Measurements from ENCODE around the gene ARL5C.

The ARL5C gene, protein sequence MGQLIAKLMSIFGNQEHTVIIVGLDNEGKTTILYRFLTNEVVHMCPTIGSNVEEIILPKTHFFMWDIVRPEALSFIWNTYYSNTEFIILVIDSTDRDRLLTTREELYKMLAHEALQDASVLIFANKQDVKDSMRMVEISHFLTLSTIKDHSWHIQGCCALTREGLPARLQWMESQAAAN

DNA sequence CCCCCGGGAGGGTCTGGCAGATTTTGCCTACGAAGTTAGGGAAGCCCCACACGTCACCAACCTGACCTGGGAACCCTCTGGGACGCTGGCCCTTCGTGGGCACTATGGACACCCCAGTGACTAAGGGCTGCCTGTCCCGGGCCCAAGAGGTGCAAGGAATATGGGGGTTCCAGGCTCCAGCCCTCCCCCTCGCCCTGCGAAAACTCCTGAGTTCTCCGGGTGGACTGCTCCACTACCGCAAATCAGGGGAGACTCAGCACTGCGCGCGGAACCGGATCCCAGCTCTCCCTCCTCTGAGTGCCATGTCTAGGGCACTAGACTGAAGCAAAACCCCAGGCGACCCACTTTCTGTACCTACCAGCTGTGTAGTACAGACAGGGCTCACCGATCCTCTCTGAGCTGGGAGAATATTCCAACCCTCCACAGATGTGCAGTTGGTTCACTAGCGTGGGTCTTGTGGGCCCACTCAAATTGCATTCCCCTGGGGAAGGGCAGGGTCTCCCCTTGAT lies at the start of gene ARL5C:
TSS of gene ARL5C (minus strand) at position 321 of the 509 bp plus-strand sequence. CDS start 401 bp downstream, outside the sequence.
- no peak for DNase-seq

DNA sequence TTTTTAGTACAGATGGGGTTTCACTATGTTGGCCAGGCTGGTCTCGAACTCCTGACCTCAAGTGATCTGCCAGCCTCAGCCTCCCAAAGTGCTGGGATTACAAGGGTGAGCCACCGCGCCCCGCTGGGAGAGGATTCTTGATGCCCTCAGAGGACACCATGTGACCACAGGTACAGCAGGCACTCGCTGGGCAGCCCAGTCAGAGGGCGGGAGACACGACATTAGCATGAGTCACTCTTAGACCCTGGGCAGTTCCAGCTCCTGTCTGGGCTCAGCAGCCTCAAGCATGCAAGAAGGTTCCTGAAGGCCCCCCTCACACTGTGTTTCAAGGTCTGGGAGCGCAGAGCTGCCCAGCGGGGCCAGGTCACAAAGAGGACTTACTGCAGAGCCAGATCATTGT lies 47.9 kb upstream of the ARL5C start:
- no peak for DNase-seq

- DNase-seq = no peak
Observed at GRCh38 chr17:39212841-39213480, 47.0 kb upstream of the ARL5C start.

DNA sequence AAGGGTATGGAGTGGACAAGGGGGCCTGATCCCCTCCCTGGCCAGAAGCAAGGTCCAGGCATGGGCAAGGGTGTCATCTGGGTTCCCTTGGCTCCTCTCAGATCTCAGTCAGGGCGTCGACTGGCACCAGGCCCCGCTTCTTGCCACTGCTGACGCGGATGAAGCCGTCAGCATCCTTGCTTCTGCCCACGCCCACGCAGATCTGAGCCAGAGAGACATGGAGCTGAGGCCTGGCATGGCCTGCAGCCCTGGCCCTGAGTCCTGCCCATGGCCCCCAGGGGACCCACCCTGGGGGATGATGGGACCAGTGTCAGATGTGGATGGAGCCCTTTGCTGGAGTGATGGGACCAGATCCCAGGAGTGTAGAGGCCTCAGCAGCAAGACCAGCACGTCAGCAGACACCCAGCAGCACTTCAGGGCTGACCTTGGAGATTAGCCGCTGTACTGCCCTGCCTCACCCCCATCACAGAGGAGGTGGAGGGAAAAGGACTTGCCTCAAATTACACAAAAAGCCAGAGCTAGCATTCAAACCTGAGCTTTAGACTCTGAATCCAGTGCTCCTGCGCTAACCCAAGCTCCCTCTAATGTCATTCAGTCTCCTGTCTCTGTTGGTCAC lies 46.3 kb upstream of the ARL5C start:
- no peak for DNase-seq

GRCh38 chr17:39210093-39210434 lies 44.1 kb upstream of the ARL5C start:
- DNase-seq = no peak

DNA sequence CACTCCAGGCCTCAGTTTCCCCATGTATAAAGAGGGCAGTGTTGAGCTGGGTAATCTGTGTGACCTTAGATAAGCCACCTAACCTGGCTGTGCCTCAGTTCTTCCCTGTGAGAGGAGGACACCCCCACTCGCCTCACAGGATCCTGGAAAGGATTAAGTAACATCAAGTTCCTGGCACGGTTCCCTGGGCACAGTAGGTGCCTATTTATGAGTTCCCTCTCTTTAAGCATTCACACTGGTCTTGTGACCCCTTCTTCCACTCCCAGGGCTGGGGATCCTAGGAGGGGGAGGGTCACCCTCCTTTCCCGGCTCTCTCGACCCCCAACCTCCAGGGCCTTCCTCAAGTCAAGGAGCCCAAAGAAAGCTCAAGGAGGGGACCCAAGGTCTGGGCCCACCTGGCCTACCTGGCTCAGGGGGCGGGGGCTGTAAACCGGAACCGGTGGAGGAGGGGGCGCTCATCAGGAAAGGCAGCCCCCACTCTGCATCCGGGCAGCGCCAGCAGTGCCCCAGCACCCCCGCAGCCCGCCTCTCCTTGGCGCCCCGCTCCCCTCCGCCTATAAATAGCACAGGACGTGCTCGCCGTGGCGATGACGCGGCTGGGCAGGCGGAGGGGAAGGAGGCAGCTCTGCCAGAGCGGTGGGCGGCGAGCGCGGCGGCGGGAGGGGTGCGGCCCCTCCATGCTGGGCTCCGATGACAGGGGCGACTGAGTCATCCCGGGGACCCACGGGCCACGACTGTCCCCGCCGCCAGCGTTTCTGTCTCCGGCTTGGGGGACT lies 43.5 kb upstream of the ARL5C start:
- peak; percentile 74 for DNase-seq

DNA sequence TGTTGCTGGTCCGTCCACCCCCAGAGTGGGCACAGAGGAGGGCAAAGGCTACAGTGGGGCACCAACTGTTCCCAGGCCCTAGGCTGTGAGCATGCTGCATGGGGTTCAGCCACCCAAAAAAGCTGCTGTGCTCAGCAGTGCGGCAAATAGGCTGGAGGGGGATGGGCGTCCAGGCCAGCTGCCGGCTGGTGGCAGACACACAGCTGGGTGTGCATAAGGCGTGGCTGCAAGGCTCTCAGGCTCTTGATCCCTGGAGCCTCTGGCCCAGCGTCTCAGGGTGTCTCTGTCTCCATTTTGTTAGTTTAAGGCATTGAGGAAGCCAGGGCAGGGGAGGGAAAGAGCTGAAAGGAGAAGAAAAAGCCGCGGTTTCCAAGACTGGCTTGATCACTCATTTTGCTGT lies 42.9 kb upstream of the ARL5C start:
- no peak for DNase-seq

- DNase-seq = no peak
Observed at GRCh38 chr17:39208136-39208535, 42.2 kb upstream of the ARL5C start.

DNA sequence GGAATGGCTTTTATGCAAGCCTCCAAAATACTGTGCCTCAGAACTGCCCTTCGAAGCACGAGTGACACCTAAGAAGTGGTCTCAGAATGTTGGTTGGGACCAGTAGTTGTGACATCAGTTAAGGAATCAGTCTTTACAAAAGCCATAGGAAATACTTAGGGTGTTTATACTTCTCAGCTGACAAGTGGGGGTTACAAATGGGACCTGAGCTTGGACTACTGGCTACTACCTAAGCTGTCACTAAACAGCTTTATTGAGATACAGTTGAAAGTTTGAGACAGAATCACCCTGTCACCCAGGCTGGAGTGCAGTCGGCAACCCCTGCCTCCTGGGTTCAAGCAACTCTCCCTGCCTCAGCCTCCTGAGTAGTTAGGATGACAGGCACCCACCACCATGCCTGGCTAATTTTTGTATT lies 39.2 kb upstream of the ARL5C start:
- no peak for DNase-seq

DNA sequence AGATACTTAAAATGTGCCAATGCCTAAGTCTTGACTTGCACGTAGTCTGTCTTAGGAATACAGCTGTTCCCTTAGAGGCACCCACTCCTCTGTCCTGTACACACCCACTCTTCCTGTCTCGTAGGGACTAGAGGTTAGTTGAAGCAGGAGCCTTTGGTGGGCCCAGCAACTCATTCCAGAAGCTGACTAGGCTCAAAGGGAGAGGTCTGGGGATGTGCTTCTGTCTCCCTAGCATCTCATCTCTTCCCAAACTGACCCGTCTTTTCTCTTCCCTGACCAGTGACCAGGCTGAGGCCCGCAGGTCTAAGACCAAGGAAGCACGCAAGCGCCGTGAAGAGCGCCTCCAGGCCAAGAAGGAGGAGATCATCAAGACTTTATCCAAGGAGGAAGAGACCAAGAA lies 38.3 kb upstream of the ARL5C start:
- no peak for DNase-seq

GRCh38 chr17:39200957-39201510 lies 35.1 kb upstream of the ARL5C start:
- DNase-seq = no peak

GRCh38 chr17:39200070-39200879 lies 34.3 kb upstream of the ARL5C start, which contains the start of gene RPL19:
RPL19 (plus strand) TSS chr17:39200283; CDS start chr17:39200345, 62 bp downstream.
- peak; percentile 65 for DNase-seq

DNA sequence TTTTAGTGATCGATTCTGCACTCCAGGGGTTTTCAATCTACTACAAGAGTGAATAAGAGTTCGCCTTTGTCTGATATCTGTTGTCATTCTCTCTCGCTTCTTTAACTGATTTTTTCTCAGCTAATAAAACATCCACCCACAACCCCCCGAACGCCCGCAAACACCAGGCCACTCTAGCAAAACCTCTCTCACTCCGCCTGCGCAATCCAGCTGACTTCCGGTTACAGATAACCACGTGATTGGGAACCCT lies 33.8 kb upstream of the ARL5C start:
- DNase-seq = peak; percentile 84

- no peak for DNase-seq
Observed at GRCh38 chr17:39198186-39198566, 32.2 kb upstream of the ARL5C start.

GRCh38 chr17:39197380-39198185 lies 31.6 kb upstream of the ARL5C start, which contains the start of gene CACNB1:
CACNB1 (minus strand) TSS chr17:39197669; CDS start chr17:39197495, 174 bp downstream.
- peak; percentile 53 for DNase-seq

DNA sequence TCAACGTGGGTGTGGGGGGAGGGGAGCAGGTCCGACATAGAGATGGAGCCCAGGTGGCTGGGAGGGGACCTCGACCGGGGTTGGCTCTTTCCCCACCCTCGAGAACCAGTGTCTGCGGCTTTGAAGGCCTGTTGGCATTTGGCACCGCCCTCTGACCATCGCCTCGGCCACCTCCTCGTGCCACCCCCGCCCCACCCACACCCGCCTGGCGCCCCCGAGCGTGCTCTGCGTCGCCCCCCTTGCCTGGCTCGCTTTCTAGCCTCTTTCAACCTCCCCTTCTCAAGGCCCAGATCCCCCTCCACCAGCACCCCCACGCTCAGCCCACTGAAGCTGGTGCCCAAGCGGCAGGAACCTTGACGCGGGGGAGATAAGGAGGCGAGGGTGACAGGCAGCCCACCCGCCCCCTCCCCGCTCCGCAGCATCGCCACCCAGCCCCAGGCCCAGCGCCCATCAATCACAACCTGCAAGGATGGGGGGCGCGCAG lies 30.9 kb upstream of the ARL5C start:
- DNase-seq = no peak

GRCh38 chr17:39196241-39196807 lies 30.4 kb upstream of the ARL5C start:
- DNase-seq = no peak

GRCh38 chr17:39195568-39196160 lies 29.7 kb upstream of the ARL5C start:
- no peak for DNase-seq

DNA sequence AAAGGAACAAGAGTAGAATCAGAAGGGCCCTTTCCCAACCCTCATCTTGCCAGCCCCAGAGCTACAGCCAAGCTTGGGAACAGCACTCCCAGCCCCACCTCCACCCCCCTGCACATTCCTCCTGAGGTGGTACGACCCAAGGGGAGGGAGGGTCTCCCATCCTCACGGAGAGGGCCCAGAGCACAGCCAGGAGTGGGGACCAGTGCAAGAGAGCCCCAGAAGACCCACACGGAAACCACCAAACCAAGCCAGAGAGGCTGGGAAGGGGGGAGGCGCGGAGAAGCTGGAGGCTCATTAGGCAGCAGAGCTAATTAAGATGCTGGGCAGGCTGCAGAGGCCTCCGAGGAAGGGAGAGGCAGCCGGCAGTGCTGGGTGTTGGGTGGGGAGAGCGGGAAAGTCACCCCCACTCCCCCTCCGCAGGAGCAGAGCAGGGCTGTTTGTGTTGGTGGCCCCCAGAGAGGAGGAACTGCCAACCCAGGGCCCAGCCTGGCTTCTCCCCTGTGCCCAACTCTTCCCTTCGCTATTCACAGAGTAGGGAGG lies 29.1 kb upstream of the ARL5C start:
- no peak for DNase-seq

Measured in activated T-cell treated with anti-CD3 and anti-CD28 coated beads for 4 hours (primary cell).